Mesendoderm (in vitro differentiated cells): ENCODE data around the gene AREL1.

Experiments used
- DNase-seq: peaks from one replicate; pipeline ENCODE4 v3.0.0; 2013
- H2AK5ac ChIP-seq: 2 replicates; pipeline ENCODE4 v1.6.1; 2013; ENCODE audit warnings: low read length, inconsistent platforms
- H2BK120ac ChIP-seq: 2 replicates; pipeline ENCODE4 v1.6.1; 2013; ENCODE audit warnings: low read depth, mild to moderate bottlenecking, low read length, moderate library complexity, mixed read lengths
- H2BK15ac ChIP-seq: replicated peaks from 2 replicates; pipeline ENCODE4 v1.6.1; 2013; ENCODE audit warnings: low read depth, mild to moderate bottlenecking, moderate library complexity
- H2BK5ac ChIP-seq: 2 replicates; pipeline ENCODE4 v1.6.1; 2013; ENCODE audit warnings: low read length, inconsistent platforms
- H3K18ac ChIP-seq: 2 replicates; pipeline ENCODE4 v1.6.1; 2013; ENCODE audit warnings: mild to moderate bottlenecking, low read length, mixed read lengths
- H3K23ac ChIP-seq: one replicate; pipeline ENCODE4 v1.6.1; 2013; ENCODE audit warnings: low read length
- H3K27ac ChIP-seq: 2 replicates; pipeline ENCODE4 v1.5.1; 2013; ENCODE audit warnings: low read depth, mild to moderate bottlenecking, inconsistent platforms, low read length, moderate library complexity
- H3K27me3 ChIP-seq: 2 replicates; pipeline ENCODE4 v1.6.1; 2013; ENCODE audit warnings: low read length, control low read depth, mild to moderate bottlenecking, inconsistent platforms; ENCODE audit not compliant: insufficient read depth, poor library complexity
- H3K36me3 ChIP-seq: 2 replicates; pipeline ENCODE4 v1.6.1; 2013; ENCODE audit warnings: low read length, inconsistent platforms; ENCODE audit not compliant: control insufficient read depth, insufficient read depth
- H3K4ac ChIP-seq: one replicate; pipeline ENCODE4 v1.6.1; 2013; ENCODE audit warnings: low read depth, mild to moderate bottlenecking, low read length, moderate library complexity
- H3K4me1 ChIP-seq: 2 replicates; pipeline ENCODE4 v1.6.1; 2013; ENCODE audit warnings: low read depth, low read length, inconsistent platforms; ENCODE audit not compliant: control insufficient read depth
- H3K4me2 ChIP-seq: 2 replicates; pipeline ENCODE4 v1.6.1; 2013; ENCODE audit warnings: low read length
- H3K4me3 ChIP-seq: 2 replicates; pipeline ENCODE4 v1.5.1; 2013; ENCODE audit warnings: mild to moderate bottlenecking, low read length
- H3K56ac ChIP-seq: one replicate; pipeline ENCODE4 v1.6.1; 2013; ENCODE audit warnings: low read length
- H3K79me1 ChIP-seq: 2 replicates; pipeline ENCODE4 v1.6.1; 2013; ENCODE audit warnings: low read length, inconsistent platforms
- H3K79me2 ChIP-seq: 2 replicates; pipeline ENCODE4 v1.6.1; 2013; ENCODE audit warnings: mild to moderate bottlenecking, low read length; ENCODE audit not compliant: control insufficient read depth, insufficient read depth
- H3K9ac ChIP-seq: 2 replicates; pipeline ENCODE4 v1.6.1; 2013; ENCODE audit warnings: low read length, inconsistent platforms
- H4K5ac ChIP-seq: one replicate; pipeline ENCODE4 v1.6.1; 2013; ENCODE audit warnings: low read length
- H4K8ac ChIP-seq: one replicate; pipeline ENCODE4 v1.6.1; 2013; ENCODE audit warnings: low read depth, mild to moderate bottlenecking, control low read depth, low read length, moderate library complexity
- WGBS: extraction: QIAGEN DNeasy Blood & Tissue Kit; methylation state at CpG from one replicate; pipeline ENCODE4 v1.1.7; 2013; ENCODE audit warnings: low lambda C conversion rate, missing lambda C conversion rate; ENCODE audit not compliant: insufficient coverage; ENCODE audit errors: extremely low coverage; 5-methylcytosine and 5-hydroxymethylcytosine counted together

The AREL1 gene

DNA sequence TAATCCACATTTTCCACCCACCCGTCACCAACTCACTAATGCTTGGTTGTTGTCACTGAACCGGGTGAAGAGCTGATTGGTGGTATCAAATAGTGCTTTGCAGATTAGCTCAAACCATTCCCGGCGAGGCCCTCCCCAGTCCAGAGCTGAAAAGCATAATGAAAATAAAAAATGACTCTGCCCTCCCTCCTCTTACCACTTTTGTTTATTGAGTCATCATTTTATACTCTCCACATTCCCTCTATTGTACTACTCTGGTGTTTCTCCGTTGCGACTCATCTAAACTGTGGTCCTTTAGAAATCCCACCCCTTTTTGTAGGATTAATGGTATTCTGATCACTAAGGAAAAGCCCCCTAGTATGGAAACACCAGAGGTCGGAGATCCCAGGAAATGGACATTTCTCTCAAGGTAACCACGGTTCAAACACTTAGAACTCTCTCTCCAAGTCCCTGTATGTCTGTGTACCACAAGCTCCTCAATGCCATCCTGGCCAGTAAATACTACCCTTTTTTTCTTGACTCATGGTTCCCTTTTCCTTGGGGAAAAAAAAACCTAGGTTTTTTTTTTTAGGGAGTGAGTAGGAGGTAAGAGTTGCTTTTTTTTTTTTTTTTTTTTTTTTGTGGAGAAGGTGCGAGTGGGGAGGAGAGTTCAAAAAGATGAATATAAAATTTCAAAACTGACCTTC lies 42.0 kb downstream of the AREL1 start:
- H3K4me2 ChIP-seq: no peak overlapping the region
- DNase-seq: no peak
- no peak overlapping the region for H2AK5ac ChIP-seq
- peaks cover 11% of the 10 kb centered on the region for H3K36me3 ChIP-seq
- no peaks in the 10 kb centered on the region for H3K27me3 ChIP-seq
- no peak overlapping the region for H4K8ac ChIP-seq
- no peak overlapping the region for H3K56ac ChIP-seq
- H3K27ac ChIP-seq: no peak overlapping the region
- no peaks in the 10 kb centered on the region for H3K4me1 ChIP-seq
- no peaks in the 10 kb centered on the region for H3K79me2 ChIP-seq
- H4K5ac ChIP-seq: no peak overlapping the region
- H3K18ac ChIP-seq: no peak overlapping the region
- no peaks in the 10 kb centered on the region for H3K79me1 ChIP-seq
- H3K23ac ChIP-seq: no peak overlapping the region
- H3K4ac ChIP-seq: no peak overlapping the region
- no CpG with 5 or more reads among the region's 9 CpGs for WGBS
- H3K9ac ChIP-seq: no peak overlapping the region
- H2BK120ac ChIP-seq: no peak overlapping the region
- H3K4me3 ChIP-seq: no peak overlapping the region
- H2BK15ac ChIP-seq: no peak overlapping the region
- no peak overlapping the region for H2BK5ac ChIP-seq

DNA sequence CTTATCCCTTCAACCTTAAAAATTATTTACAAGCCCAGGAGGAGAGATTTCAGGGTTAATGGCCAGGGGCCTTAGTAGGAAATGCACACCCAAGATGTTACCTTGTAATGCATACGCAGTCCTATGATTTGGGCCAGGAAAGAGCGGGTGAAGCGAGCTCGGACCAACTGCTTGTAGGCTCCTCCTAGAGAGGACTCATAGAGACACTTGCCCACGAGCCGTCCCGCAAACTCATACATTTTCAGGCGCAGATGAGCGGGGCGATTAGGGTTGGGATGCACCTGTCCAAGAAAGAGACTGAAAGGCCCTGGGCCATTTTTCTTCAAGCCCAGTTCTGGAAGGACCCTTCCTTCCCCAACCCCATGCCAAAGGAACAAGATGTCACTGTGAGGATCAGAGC lies 43.0 kb downstream of the AREL1 start:
- Histone ChIP-seq H3K56ac (no peak overlapping the region), H3K4me2 (no peak overlapping the region), H3K27me3 (no peaks in the 10 kb centered on the region), H4K5ac (no peak overlapping the region), H2BK120ac (no peak overlapping the region), H3K4ac (no peak overlapping the region), H4K8ac (no peak overlapping the region), H3K79me2 (no peaks in the 10 kb centered on the region), H2BK15ac (no peak overlapping the region), H3K4me3 (no peak overlapping the region), H3K27ac (no peak overlapping the region), H3K4me1 (no peaks in the 10 kb centered on the region), H3K79me1 (no peaks in the 10 kb centered on the region), H3K9ac (no peak overlapping the region), H2AK5ac (no peak overlapping the region), H3K36me3 (peaks cover 11% of the 10 kb centered on the region), H3K23ac (no peak overlapping the region), H2BK5ac (no peak overlapping the region), H3K18ac (no peak overlapping the region)
- no peak for DNase-seq
- WGBS: no CpG with 5 or more reads among the region's 10 CpGs

DNA sequence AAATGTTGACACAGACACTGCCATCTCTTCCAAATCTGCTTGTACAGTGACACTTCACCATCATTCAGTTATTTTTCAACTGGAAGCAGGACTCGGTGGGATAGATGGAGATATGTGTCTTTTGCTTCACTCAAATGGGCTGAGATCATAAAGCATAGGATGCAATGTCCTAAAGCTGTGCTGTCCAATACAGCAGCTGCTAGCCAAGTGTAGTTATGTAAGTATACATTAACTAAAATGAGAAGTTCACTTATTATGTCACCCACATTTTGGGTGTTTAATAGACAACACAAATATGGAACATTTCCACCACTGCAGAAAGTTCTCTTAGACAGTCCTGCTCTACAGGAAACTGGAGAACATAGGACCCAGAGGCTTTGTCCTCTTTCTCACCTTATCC lies 43.6 kb downstream of the AREL1 start:
- Histone ChIP-seq H2BK120ac (no peak overlapping the region), H3K4ac (no peak overlapping the region), H2BK5ac (no peak overlapping the region), H3K18ac (no peak overlapping the region), H3K27me3 (no peaks in the 10 kb centered on the region), H3K4me2 (no peak overlapping the region), H3K79me2 (no peaks in the 10 kb centered on the region), H4K8ac (no peak overlapping the region), H3K27ac (no peak overlapping the region), H2BK15ac (no peak overlapping the region), H4K5ac (no peak overlapping the region), H3K4me3 (no peak overlapping the region), H3K79me1 (no peaks in the 10 kb centered on the region), H3K23ac (no peak overlapping the region), H3K36me3 (peaks cover 11% of the 10 kb centered on the region), H2AK5ac (no peak overlapping the region), H3K4me1 (no peaks in the 10 kb centered on the region), H3K56ac (no peak overlapping the region), H3K9ac (no peak overlapping the region)
- no CpG with 5 or more reads among the region's 1 CpG for WGBS
- DNase-seq: no peak

DNA sequence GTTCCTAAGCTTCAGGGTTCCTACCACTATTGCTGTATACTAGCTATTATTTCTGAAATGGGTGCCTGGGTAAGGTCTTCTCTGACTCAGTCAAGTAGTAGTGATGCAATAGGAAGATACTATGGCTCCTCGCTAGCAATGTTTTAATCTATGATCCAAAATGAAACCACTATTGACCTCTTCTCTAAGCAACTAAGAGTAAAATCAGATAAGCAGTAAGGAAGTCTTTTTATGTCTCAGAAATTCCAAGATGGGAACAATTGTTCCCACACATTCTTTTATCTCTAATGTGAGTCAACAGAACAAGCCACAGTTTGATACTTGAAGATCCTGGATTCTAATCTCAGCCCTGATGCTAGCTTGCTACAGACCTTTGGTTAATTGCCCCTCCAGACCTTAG lies 45.1 kb downstream of the AREL1 start:
- Histone ChIP-seq H3K9ac (no peak overlapping the region), H2BK120ac (no peak overlapping the region), H3K56ac (no peak overlapping the region), H3K79me2 (no peaks in the 10 kb centered on the region), H3K27ac (no peak overlapping the region), H3K4ac (no peak overlapping the region), H4K8ac (no peak overlapping the region), H3K4me1 (no peaks in the 10 kb centered on the region), H3K23ac (no peak overlapping the region), H2AK5ac (no peak overlapping the region), H4K5ac (no peak overlapping the region), H2BK5ac (no peak overlapping the region), H3K27me3 (no peaks in the 10 kb centered on the region), H3K79me1 (no peaks in the 10 kb centered on the region), H2BK15ac (no peak overlapping the region), H3K4me3 (no peak overlapping the region), H3K18ac (no peak overlapping the region), H3K36me3 (peaks cover 13% of the 10 kb centered on the region), H3K4me2 (no peak overlapping the region)
- WGBS: no CpG with 5 or more reads among the region's 1 CpG
- no peak for DNase-seq

DNA sequence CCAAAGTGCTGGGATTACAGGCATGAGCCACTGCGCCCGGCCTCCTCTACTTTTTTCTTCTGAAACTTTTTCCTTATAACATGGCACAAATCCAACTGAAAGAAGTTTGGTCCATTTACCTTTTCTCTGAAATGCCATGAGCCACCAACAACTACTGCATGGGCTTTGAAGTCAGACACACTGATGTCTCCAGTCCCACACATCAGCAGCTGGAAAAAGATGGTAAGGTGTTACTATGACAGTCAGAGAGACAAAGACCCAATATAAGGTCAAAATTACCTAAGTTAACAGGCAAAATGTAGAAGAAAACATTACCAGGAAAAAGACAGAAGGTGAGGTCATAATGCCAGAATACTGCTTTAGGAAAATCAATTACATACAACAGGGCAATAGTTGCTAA lies 48.2 kb downstream of the AREL1 start:
- no CpG with 5 or more reads among the region's 2 CpGs for WGBS
- no peak overlapping the region for H4K5ac ChIP-seq
- no peaks in the 10 kb centered on the region for H3K79me2 ChIP-seq
- H3K18ac ChIP-seq: no peak overlapping the region
- no peaks in the 10 kb centered on the region for H3K79me1 ChIP-seq
- H3K4me2 ChIP-seq: no peak overlapping the region
- H3K4ac ChIP-seq: no peak overlapping the region
- H3K27me3 ChIP-seq: no peaks in the 10 kb centered on the region
- H3K27ac ChIP-seq: no peak overlapping the region
- H2AK5ac ChIP-seq: no peak overlapping the region
- H3K4me3 ChIP-seq: no peak overlapping the region
- H4K8ac ChIP-seq: no peak overlapping the region
- H2BK15ac ChIP-seq: no peak overlapping the region
- no peak overlapping the region for H2BK120ac ChIP-seq
- no peak overlapping the region for H3K23ac ChIP-seq
- no peak overlapping the region for H2BK5ac ChIP-seq
- peaks cover 11% of the 10 kb centered on the region for H3K36me3 ChIP-seq
- no peak for DNase-seq
- H3K56ac ChIP-seq: no peak overlapping the region
- H3K9ac ChIP-seq: no peak overlapping the region
- H3K4me1 ChIP-seq: no peaks in the 10 kb centered on the region

DNA sequence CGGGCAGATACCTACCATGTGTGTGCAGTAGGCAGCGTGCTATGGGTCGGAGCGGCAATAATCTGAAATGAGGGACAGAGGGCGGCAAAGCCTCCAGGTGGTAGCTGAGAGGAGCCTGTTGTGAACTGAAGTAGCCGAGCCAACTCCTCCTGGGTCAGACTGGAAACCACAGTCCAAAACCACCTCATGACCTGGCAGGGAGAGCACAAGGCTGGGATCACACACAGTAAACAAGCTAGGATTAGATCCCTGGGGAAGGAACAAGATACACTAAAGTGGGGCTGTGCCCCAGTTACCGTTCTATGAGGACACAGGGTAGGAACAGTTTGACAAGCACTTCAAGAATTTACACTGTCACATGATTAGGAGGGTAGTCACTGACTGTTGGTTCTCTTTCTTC lies 49.0 kb downstream of the AREL1 start:
- no peak overlapping the region for H4K8ac ChIP-seq
- no peak overlapping the region for H2BK120ac ChIP-seq
- H3K27me3 ChIP-seq: no peaks in the 10 kb centered on the region
- H3K4me2 ChIP-seq: no peak overlapping the region
- H3K4me3 ChIP-seq: no peak overlapping the region
- peaks cover 9% of the 10 kb centered on the region for H3K36me3 ChIP-seq
- H3K79me2 ChIP-seq: no peaks in the 10 kb centered on the region
- no peak overlapping the region for H3K9ac ChIP-seq
- no peak overlapping the region for H2BK15ac ChIP-seq
- H2AK5ac ChIP-seq: no peak overlapping the region
- no peak overlapping the region for H3K23ac ChIP-seq
- H3K27ac ChIP-seq: no peak overlapping the region
- no peak overlapping the region for H2BK5ac ChIP-seq
- WGBS: no CpG with 5 or more reads among the region's 7 CpGs
- no peaks in the 10 kb centered on the region for H3K4me1 ChIP-seq
- no peak overlapping the region for H4K5ac ChIP-seq
- no peak overlapping the region for H3K4ac ChIP-seq
- H3K79me1 ChIP-seq: no peaks in the 10 kb centered on the region
- no peak overlapping the region for H3K18ac ChIP-seq
- no peak overlapping the region for H3K56ac ChIP-seq
- DNase-seq: no peak
